HEK293 (cell line): ENCODE data around the gene DNAI1.

ENCODE experiments used
- CTCF ChIA-PET: fragments of 350-600 bp; formaldehyde crosslinking; extraction: SDS; loops from one replicate; lab custom pipeline; 2021; ENCODE audit warnings: antibody characterized with exemption; lab: Yijun Ruan, JAX
- POLR2A ChIA-PET: fragments of 300-600 bp; formaldehyde crosslinking; extraction: SDS; loops from one replicate; lab custom pipeline; 2020; ENCODE audit warnings: antibody characterized with exemption, inconsistent platforms; lab: Yijun Ruan, JAX
- H3K27ac ChIP-seq: fragments of 200-500 bp; sonication (Bioruptor generic); 2 replicates; pipeline ENCODE4 v1.5.1; 2014; ENCODE audit warnings: low read depth, low read length, control low read depth, inconsistent platforms; ENCODE audit errors: extremely low read depth
- H3K36me3 ChIP-seq, 2 experiments: fragments of 200-500 bp in 1 of 2; sonication (Bioruptor generic) in 1 of 2; 1 replicate in 1 of 2; 2 replicates in 1 of 2; pipeline ENCODE4 v1.5.1; 2014 to 2017; ENCODE audit warnings: inconsistent platforms in 2 of 2, low read length in 2 of 2; ENCODE audit not compliant: control insufficient read depth in 2 of 2, insufficient read depth in 1 of 2
- H3K4me1 ChIP-seq: fragments of 200-500 bp; sonication (Bioruptor generic); 2 replicates; pipeline ENCODE4 v1.5.1; 2014; ENCODE audit warnings: mild to moderate bottlenecking, low read length, inconsistent platforms; ENCODE audit not compliant: control insufficient read depth, insufficient read depth
- H3K4me3 ChIP-seq: 2 replicates; pipeline ENCODE4 v1.5.1; 2011; ENCODE audit warnings: low read depth, mild to moderate bottlenecking, control low read depth, low read length, moderate library complexity
- H3K9me3 ChIP-seq: fragments of 200-500 bp; sonication (Bioruptor generic); 2 replicates; pipeline ENCODE4 v1.5.1; 2014; ENCODE audit warnings: low read depth, low read length, inconsistent platforms; ENCODE audit not compliant: control insufficient read depth, insufficient read depth
- BCL11B ChIP-seq: fragments of 450-650 bp; formaldehyde crosslinking; IDR thresholded peaks from 2 replicates; pipeline ENCODE4 v1.5.1; 2016; ENCODE audit warnings: low read depth, missing biosample characterization, missing genetic modification characterization
- CTCF ChIP-seq: fragments of 450-650 bp; formaldehyde crosslinking; IDR thresholded peaks from 2 replicates; pipeline ENCODE4 v1.5.1; 2016; ENCODE audit warnings: missing biosample characterization, missing genetic modification characterization
- EGR2 ChIP-seq: fragments of 450-650 bp; formaldehyde crosslinking; IDR thresholded peaks from 2 replicates; pipeline ENCODE4 v1.5.1; 2016; ENCODE audit warnings: low read depth, missing biosample characterization, missing genetic modification characterization
- GFI1B ChIP-seq: fragments of 450-650 bp; formaldehyde crosslinking; IDR thresholded peaks from 2 replicates; pipeline ENCODE4 v1.5.1; 2016; ENCODE audit warnings: missing biosample characterization, missing genetic modification characterization
- HOXD13 ChIP-seq: sonication (generic); formaldehyde crosslinking; IDR thresholded peaks from 2 replicates; pipeline ENCODE4 v1.8.0; 2022; ENCODE audit warnings: missing genetic modification reagents, borderline replicate concordance
- KLF10 ChIP-seq: fragments of 450-650 bp; IDR thresholded peaks from 2 replicates; pipeline ENCODE4 v1.5.1; 2018; ENCODE audit warnings: missing biosample characterization, mild to moderate bottlenecking, missing genetic modification characterization
- KLF17 ChIP-seq: fragments of 450-650 bp; formaldehyde crosslinking; IDR thresholded peaks from 2 replicates; pipeline ENCODE4 v1.5.1; 2016; ENCODE audit warnings: missing biosample characterization, missing genetic modification characterization
- MZF1 ChIP-seq: fragments of 450-650 bp; formaldehyde crosslinking; IDR thresholded peaks from 2 replicates; pipeline ENCODE4 v1.5.1; 2017; ENCODE audit warnings: missing biosample characterization, missing genetic modification characterization, borderline replicate concordance
- SCRT1 ChIP-seq: fragments of 450-650 bp; formaldehyde crosslinking; IDR thresholded peaks from 2 replicates; pipeline ENCODE4 v1.5.1; 2016; ENCODE audit warnings: missing biosample characterization, missing genetic modification characterization, borderline replicate concordance
- WT1 ChIP-seq: fragments of 450-650 bp; formaldehyde crosslinking; IDR thresholded peaks from 2 replicates; pipeline ENCODE4 v1.5.1; 2016; ENCODE audit warnings: missing biosample characterization, missing genetic modification characterization
- ZBTB20 ChIP-seq: fragments of 450-650 bp; formaldehyde crosslinking; IDR thresholded peaks from 2 replicates; pipeline ENCODE4 v1.5.1; 2016; ENCODE audit warnings: missing biosample characterization, missing genetic modification characterization
- ZBTB49 ChIP-seq: fragments of 450-650 bp; formaldehyde crosslinking; IDR thresholded peaks from 2 replicates; pipeline ENCODE4 v1.5.1; 2016; ENCODE audit warnings: missing biosample characterization, missing genetic modification characterization, low read depth
- ZBTB8A ChIP-seq: fragments of 450-650 bp; formaldehyde crosslinking; IDR thresholded peaks from 2 replicates; pipeline ENCODE4 v1.5.1; 2016; ENCODE audit warnings: missing biosample characterization, missing genetic modification characterization
- ZNF132 ChIP-seq: fragments of 450-650 bp; formaldehyde crosslinking; IDR thresholded peaks from 2 replicates; pipeline ENCODE4 v1.5.1; 2017; ENCODE audit warnings: missing biosample characterization, missing genetic modification characterization, borderline replicate concordance
- ZNF510 ChIP-seq: fragments of 450-650 bp; formaldehyde crosslinking; IDR thresholded peaks from 2 replicates; pipeline ENCODE4 v1.5.1; 2018; ENCODE audit warnings: mild to moderate bottlenecking, missing genetic modification characterization, missing biosample characterization; ENCODE audit not compliant: insufficient replicate concordance
- ZNF585B ChIP-seq: fragments of 450-650 bp; formaldehyde crosslinking; IDR thresholded peaks from 2 replicates; pipeline ENCODE4 v1.5.1; 2016; ENCODE audit warnings: missing biosample characterization, missing genetic modification characterization
- ZNF600 ChIP-seq: fragments of 450-650 bp; formaldehyde crosslinking; IDR thresholded peaks from 2 replicates; pipeline ENCODE4 v1.5.1; 2016; ENCODE audit warnings: missing biosample characterization, missing genetic modification characterization
- ZNF629 ChIP-seq: fragments of 450-650 bp; formaldehyde crosslinking; IDR thresholded peaks from 2 replicates; pipeline ENCODE4 v1.5.1; 2017; ENCODE audit warnings: missing biosample characterization, missing genetic modification characterization
- ZNF645 ChIP-seq: fragments of 450-650 bp; formaldehyde crosslinking; IDR thresholded peaks from 2 replicates; pipeline ENCODE4; 2016; ENCODE audit warnings: missing biosample characterization, missing genetic modification characterization
- ZNF677 ChIP-seq: fragments of 450-650 bp; IDR thresholded peaks from 2 replicates; pipeline ENCODE4 v1.5.0; 2018; ENCODE audit warnings: missing biosample characterization, mild to moderate bottlenecking, missing genetic modification characterization, moderate library complexity
- ZNF747 ChIP-seq: fragments of 450-650 bp; formaldehyde crosslinking; IDR thresholded peaks from 2 replicates; pipeline ENCODE4 v1.5.1; 2016; ENCODE audit warnings: missing biosample characterization, missing genetic modification characterization
- ZSCAN16 ChIP-seq: fragments of 450-650 bp; formaldehyde crosslinking; IDR thresholded peaks from 2 replicates; pipeline ENCODE4 v1.5.1; 2016; ENCODE audit warnings: missing biosample characterization, missing genetic modification characterization
- ZSCAN23 ChIP-seq: fragments of 450-650 bp; formaldehyde crosslinking; IDR thresholded peaks from 2 replicates; pipeline ENCODE4 v1.5.1; 2016; ENCODE audit warnings: missing biosample characterization, missing genetic modification characterization
- TF ChIP-seq, protein P1 (sequence below): sonication (generic); formaldehyde crosslinking; IDR thresholded peaks from 2 replicates; pipeline ENCODE4 v1.8.1; 2022; ENCODE audit warnings: mild to moderate bottlenecking, moderate library complexity, missing genetic modification reagents
- TF ChIP-seq, protein P2 (sequence below): fragments of 450-650 bp; formaldehyde crosslinking; IDR thresholded peaks from 2 replicates; pipeline ENCODE4 v1.5.1; 2016; ENCODE audit warnings: missing biosample characterization, missing genetic modification characterization
- TF ChIP-seq, protein P3 (sequence below): fragments of 450-650 bp; formaldehyde crosslinking; IDR thresholded peaks from 2 replicates; pipeline ENCODE4 v1.5.1; 2016; ENCODE audit warnings: missing biosample characterization, missing genetic modification characterization

DNAI1 gene

DNA sequence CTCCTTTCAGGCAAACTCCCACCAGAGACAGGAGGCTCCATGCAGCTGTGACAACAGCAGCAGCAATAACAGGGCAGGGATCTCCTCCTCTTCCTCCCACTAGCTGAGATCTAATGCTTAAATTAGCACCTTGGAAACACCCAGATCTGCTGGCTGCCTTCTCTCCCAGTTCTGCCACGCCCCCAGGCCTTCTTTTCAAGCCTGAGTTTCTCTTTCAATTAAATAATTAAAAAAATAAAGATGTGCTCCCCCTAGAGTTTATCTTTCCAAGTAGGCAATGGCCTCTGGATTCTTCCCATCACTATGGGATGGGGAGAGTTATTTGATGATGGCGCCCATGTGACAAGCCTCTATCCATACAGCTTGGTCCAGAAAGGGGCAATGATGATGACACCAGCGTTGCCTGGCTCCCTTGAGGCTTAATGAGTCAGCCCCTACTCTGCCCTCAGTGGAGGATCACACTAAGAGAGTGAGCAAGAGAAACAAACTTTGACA is 4.0 kb upstream of the DNAI1 start:
- no peak overlapping the region for H3K4me3 ChIP-seq
- no peak overlapping the region for H3K27ac ChIP-seq
- no peaks in the 10 kb centered on the region for H3K9me3 ChIP-seq
- no peaks in the 10 kb centered on the region; a peak in 1 of 3 replicates for H3K36me3 ChIP-seq
- ChIA-PET CTCF (interaction anchor here (0.6 to 3.7 kb wide), 10 partner anchors 11 to 149 kb away, joined by 3 to 20 read pairs (median 4); no protein-coding TSS in a partner anchor), POLR2A (interaction anchor here (0.6 to 2.6 kb wide), 2 partner anchors 8 to 1154 kb away, joined by 5 to 8 read pairs; no protein-coding TSS in a partner anchor)
- peaks cover 2% of the 10 kb centered on the region; the same call in 1 of the 2 replicates for H3K4me1 ChIP-seq
- TF ChIP-seq ZNF132: no peak
- no peak for TF ChIP-seq MZF1 (tag by site-specific recombination)
- TF ChIP-seq KLF17 (tag by site-specific recombination): no peak
- no peak for TF ChIP-seq WT1
- no peak for TF ChIP-seq ZSCAN23 (tag by site-specific recombination)
- no peak for TF ChIP-seq ZNF600 (tag by site-specific recombination)
- no peak for TF ChIP-seq ZNF510 (tag by site-specific recombination)
- TF ChIP-seq ZNF585B (tag by site-specific recombination): no peak
- TF ChIP-seq HOXD13 (CRISPR knock-in tag): no peak
- no peak for TF ChIP-seq ZBTB20
- no peak for TF ChIP-seq ZNF677 (tag by site-specific recombination)
- TF ChIP-seq SCRT1 (tag by site-specific recombination): no peak
- TF ChIP-seq, protein P1, sequence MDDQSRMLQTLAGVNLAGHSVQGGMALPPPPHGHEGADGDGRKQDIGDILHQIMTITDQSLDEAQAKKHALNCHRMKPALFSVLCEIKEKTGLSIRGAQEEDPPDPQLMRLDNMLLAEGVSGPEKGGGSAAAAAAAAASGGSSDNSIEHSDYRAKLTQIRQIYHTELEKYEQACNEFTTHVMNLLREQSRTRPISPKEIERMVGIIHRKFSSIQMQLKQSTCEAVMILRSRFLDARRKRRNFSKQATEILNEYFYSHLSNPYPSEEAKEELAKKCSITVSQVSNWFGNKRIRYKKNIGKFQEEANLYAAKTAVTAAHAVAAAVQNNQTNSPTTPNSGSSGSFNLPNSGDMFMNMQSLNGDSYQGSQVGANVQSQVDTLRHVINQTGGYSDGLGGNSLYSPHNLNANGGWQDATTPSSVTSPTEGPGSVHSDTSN (CRISPR knock-in tag): no peak
- no peak for TF ChIP-seq ZNF747 (tag by site-specific recombination)
- TF ChIP-seq, protein P2, sequence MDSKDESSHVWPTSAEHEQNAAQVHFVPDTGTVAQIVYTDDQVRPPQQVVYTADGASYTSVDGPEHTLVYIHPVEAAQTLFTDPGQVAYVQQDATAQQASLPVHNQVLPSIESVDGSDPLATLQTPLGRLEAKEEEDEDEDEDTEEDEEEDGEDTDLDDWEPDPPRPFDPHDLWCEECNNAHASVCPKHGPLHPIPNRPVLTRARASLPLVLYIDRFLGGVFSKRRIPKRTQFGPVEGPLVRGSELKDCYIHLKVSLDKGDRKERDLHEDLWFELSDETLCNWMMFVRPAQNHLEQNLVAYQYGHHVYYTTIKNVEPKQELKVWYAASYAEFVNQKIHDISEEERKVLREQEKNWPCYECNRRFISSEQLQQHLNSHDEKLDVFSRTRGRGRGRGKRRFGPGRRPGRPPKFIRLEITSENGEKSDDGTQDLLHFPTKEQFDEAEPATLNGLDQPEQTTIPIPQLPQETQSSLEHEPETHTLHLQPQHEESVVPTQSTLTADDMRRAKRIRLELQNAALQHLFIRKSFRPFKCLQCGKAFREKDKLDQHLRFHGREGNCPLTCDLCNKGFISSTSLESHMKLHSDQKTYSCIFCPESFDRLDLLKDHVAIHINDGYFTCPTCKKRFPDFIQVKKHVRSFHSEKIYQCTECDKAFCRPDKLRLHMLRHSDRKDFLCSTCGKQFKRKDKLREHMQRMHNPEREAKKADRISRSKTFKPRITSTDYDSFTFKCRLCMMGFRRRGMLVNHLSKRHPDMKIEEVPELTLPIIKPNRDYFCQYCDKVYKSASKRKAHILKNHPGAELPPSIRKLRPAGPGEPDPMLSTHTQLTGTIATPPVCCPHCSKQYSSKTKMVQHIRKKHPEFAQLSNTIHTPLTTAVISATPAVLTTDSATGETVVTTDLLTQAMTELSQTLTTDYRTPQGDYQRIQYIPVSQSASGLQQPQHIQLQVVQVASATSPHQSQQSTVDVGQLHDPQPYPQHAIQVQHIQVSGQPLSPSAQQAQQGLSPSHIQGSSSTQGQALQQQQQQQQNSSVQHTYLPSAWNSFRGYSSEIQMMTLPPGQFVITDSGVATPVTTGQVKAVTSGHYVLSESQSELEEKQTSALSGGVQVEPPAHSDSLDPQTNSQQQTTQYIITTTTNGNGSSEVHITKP: 0 out of 2 replicates have a peak, but pooled peaks have one; percentile 31
- 0 out of 2 replicates have a peak, but pooled peaks have one; percentile 9 for TF ChIP-seq EGR2 (tag by site-specific recombination)
- no peak for TF ChIP-seq ZBTB8A
- TF ChIP-seq ZSCAN16: no peak
- TF ChIP-seq KLF10 (tag by site-specific recombination): peak; percentile 73
- peak; percentile 64 for TF ChIP-seq ZNF629 (tag by site-specific recombination)
- TF ChIP-seq GFI1B (tag by site-specific recombination): no peak
- TF ChIP-seq BCL11B (tag by site-specific recombination): no peak
- no peak for TF ChIP-seq CTCF (tag by site-specific recombination)
- no peak for TF ChIP-seq ZNF645
- TF ChIP-seq ZBTB49 (tag by site-specific recombination): no peak
- TF ChIP-seq, protein P3, sequence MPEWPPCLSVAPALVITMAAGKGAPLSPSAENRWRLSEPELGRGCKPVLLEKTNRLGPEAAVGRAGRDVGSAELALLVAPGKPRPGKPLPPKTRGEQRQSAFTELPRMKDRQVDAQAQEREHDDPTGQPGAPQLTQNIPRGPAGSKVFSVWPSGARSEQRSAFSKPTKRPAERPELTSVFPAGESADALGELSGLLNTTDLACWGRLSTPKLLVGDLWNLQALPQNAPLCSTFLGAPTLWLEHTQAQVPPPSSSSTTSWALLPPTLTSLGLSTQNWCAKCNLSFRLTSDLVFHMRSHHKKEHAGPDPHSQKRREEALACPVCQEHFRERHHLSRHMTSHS (tag by site-specific recombination): no peak
